Measurements from ENCODE around the gene DLGAP1. TPM values are rescaled to one million over a fixed set of nuclear protein-coding genes. Genes with fewer than 3 reads are reported as not detected.

DLGAP1 gene
- total and polyA plus RNA-seq, 7 donors = 0.13 to 2.6 (median 1.3) TPM; not detected in 1

DNA sequence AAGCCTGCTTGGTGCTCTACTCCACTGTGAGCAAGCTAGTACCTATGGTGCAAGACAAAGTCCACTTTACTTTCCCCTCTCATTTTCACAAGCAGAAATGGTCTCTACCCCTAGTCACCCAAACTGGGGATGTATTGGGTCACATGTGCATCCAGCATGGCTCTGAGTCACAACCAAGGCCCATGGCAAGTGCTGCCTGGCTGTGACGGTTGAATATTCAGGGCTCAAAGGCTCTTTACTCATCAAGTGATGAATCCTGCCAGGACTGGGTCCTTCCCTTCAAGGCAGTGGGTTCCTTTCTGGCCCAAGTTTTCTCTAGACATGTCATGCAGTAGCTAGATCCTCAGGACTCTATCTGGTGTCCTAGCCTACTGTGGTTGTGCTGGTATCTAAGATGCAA, 311.5 kb downstream of the DLGAP1 start:
- Histone ChIP-seq H3K36me3 (no peaks in the 10 kb centered on the region), H3K4me3 (no peak overlapping the region), H3K9me3 (no peaks in the 10 kb centered on the region), H3K27ac (no peak overlapping the region), H3K4me1 (no peaks in the 10 kb centered on the region), H3K27me3 (no peaks in the 10 kb centered on the region)
- intact Hi-C loops (cut with DNase I) = no loop called here
- TF ChIP-seq, protein P1, sequence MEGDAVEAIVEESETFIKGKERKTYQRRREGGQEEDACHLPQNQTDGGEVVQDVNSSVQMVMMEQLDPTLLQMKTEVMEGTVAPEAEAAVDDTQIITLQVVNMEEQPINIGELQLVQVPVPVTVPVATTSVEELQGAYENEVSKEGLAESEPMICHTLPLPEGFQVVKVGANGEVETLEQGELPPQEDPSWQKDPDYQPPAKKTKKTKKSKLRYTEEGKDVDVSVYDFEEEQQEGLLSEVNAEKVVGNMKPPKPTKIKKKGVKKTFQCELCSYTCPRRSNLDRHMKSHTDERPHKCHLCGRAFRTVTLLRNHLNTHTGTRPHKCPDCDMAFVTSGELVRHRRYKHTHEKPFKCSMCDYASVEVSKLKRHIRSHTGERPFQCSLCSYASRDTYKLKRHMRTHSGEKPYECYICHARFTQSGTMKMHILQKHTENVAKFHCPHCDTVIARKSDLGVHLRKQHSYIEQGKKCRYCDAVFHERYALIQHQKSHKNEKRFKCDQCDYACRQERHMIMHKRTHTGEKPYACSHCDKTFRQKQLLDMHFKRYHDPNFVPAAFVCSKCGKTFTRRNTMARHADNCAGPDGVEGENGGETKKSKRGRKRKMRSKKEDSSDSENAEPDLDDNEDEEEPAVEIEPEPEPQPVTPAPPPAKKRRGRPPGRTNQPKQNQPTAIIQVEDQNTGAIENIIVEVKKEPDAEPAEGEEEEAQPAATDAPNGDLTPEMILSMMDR (IDR thresholded peaks at IDR 0.05) = no peak
- no peak for TF ChIP-seq POLR2A (IDR thresholded peaks at IDR 0.05)
- TF ChIP-seq EP300 (IDR thresholded peaks at IDR 0.05) = no peak
- TF ChIP-seq POLR2AphosphoS5 (IDR thresholded peaks at IDR 0.05) = no peak
- WGBS, 2 donors = 89 to 95% methylated on average over 1 of the region's 1 CpG
- no peak for DNase-seq

DNA sequence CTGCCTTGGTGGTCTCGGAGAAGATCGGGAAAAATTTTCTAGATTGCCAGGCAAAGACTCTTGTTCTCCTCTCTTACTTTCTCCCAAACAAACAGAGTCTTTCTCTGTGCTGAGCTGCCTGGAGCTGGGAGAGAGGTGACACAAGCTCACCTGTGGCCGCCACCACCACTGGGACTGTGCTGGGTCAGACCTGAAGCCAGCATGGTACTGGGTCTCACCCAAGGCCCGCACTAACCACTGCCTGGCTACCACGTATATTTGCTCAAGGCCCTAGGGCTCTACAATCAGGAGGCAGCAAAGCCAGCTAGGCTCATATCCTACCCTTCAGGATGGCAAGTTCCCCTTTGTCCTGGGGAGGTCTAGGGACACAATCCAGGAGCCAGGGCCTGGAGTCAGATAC, 312.2 kb downstream of the DLGAP1 start:
- no peaks in the 10 kb centered on the region for H3K27me3 ChIP-seq
- no peak overlapping the region for H3K4me3 ChIP-seq
- no peak for DNase-seq
- intact Hi-C loops (cut with DNase I) = no loop called here
- H3K27ac ChIP-seq = no peak overlapping the region
- TF ChIP-seq EP300 (IDR thresholded peaks at IDR 0.05) (no peak), POLR2A (IDR thresholded peaks at IDR 0.05) (no peak), POLR2AphosphoS5 (IDR thresholded peaks at IDR 0.05) (no peak)
- TF ChIP-seq, protein P1 (IDR thresholded peaks at IDR 0.05) = no peak
- no peaks in the 10 kb centered on the region for H3K9me3 ChIP-seq
- WGBS, 2 donors = 93% methylated on average over 5 of the region's 5 CpGs
- H3K4me1 ChIP-seq = no peaks in the 10 kb centered on the region
- H3K36me3 ChIP-seq = no peaks in the 10 kb centered on the region

DNA sequence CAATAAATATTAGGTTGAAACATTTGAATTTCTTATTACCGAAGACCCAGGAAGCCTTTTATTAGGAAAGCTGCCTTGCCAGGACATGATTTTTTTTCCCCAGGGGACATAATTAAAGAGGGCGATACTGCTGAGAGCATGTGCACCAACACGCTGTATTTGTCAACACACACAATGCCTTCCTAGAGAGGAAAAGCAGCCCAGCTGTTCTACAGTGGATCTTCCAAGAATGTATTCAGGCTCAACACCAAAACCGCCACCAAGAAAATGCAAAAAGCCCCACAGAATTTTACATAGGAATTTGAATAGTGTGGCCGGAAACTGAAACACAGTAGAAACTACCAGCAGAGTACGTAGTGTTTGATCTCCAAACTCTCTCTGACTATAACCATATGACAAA, 320.4 kb downstream of the DLGAP1 start:
- Histone ChIP-seq H3K4me3 (no peak overlapping the region), H3K4me1 (no peaks in the 10 kb centered on the region), H3K27me3 (no peaks in the 10 kb centered on the region), H3K36me3 (no peaks in the 10 kb centered on the region), H3K9me3 (no peaks in the 10 kb centered on the region), H3K27ac (no peak overlapping the region)
- 76 to 88% methylated on average over 6 of the region's 6 CpGs for WGBS, 2 donors
- TF ChIP-seq POLR2A (IDR thresholded peaks at IDR 0.05) = no peak
- TF ChIP-seq, protein P1 (IDR thresholded peaks at IDR 0.05) = no peak
- no peak for DNase-seq
- intact Hi-C loops (cut with DNase I) = no loop called here

DNA sequence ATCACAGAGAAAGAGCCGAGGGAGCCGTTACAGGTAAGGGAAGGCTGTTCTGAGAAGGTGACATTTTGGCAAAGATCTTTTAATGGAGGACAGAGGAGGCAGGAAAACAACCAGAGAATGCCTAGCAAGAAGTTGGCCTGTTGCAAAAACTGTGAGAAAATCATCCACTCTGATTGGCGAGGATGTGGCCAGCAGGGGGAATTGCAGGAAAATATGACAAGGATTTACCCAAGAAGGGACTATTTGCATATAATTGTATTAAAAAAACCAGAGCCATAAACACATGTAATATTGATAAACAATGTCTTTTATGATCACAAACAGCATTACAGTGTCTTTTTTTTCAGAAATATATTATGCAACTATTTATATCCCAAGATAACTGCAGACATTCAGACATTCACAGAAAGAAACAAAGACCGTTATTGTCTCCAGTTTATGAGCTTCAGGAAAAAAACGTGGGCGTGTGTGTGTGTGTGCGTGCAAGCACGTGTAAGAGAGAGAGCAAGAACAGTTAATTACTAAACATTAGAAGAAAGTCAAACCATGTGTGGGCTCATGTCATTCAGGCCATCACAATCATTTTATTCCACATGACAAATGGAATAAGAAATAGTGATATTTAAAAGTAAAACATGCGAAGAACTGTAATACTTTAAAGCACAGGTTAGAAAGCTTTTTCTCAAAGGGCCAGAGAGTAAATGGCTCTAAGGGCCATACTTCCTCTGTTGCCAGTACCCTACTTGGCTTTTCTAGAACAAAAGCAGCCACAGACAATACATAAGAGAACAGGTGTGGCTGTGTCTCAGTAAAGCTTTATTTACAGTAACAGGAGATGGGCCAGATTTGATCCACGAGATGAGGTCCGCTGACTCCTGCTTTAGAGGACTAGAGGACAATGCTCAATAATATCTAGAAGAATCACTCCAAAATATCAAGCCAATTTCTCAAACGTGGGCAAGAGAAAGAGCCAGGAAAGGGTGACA, 324.1 kb downstream of the DLGAP1 start:
- Histone ChIP-seq H3K4me3 (no peak overlapping the region), H3K4me1 (no peaks in the 10 kb centered on the region), H3K27me3 (no peaks in the 10 kb centered on the region), H3K9me3 (no peaks in the 10 kb centered on the region), H3K27ac (no peak overlapping the region), H3K36me3 (no peaks in the 10 kb centered on the region)
- 18 to 54% methylated on average over 12 of the region's 12 CpGs for WGBS, 2 donors
- DNase-seq = no peak
- TF ChIP-seq EP300 (IDR thresholded peaks at IDR 0.05) (no peak), POLR2A (IDR thresholded peaks at IDR 0.05) (no peak), POLR2AphosphoS5 (IDR thresholded peaks at IDR 0.05) (no peak)
- TF ChIP-seq, protein P1 (IDR thresholded peaks at IDR 0.05) = no peak
- intact Hi-C loops (cut with DNase I) = no loop called here
